NB4 (cell line): ENCODE results near the gene CALHM1.

Source experiments
- DNase-seq: peaks from one replicate; pipeline ENCODE4 v3.0.0; 2010; ENCODE audit warnings: low read depth
- H3K4me3 ChIP-seq: one replicate; pipeline ENCODE4 v1.5.1; 2011; ENCODE audit warnings: mild to moderate bottlenecking, low read depth, low read length, moderate library complexity
- CTCF ChIP-seq: IDR thresholded peaks from one replicate; pipeline ENCODE4 v1.5.1; 2012; ENCODE audit warnings: low read depth, low read length
- MAX ChIP-seq: IDR thresholded peaks from 2 replicates; pipeline ENCODE4 v1.6.1; 2011; ENCODE audit warnings: low read depth, low read length
- MYC ChIP-seq: IDR thresholded peaks from 2 replicates; pipeline ENCODE4 v1.6.1; 2011; ENCODE audit warnings: low read depth, low read length
- POLR2A ChIP-seq: IDR thresholded peaks from 2 replicates; pipeline ENCODE4 v1.6.1; 2011; ENCODE audit warnings: mild to moderate bottlenecking; ENCODE audit not compliant: insufficient read length; ENCODE audit errors: extremely low read depth

Gene CALHM1

GRCh38 chr10:103469201-103469600 lies 10.5 kb upstream of the CALHM1 start:
- no peak overlapping the region for H3K4me3 ChIP-seq
- DNase-seq: no peak
- no peak for TF ChIP-seq MYC
- TF ChIP-seq MAX: no peak
- no peak for TF ChIP-seq POLR2A
- TF ChIP-seq CTCF: no peak

GRCh38 chr10:103467406-103467805 lies 8.7 kb upstream of the CALHM1 start:
- TF ChIP-seq POLR2A: no peak
- no peak for TF ChIP-seq MAX
- TF ChIP-seq CTCF: no peak
- no peak for TF ChIP-seq MYC
- no peak overlapping the region for H3K4me3 ChIP-seq
- no peak for DNase-seq

- TF ChIP-seq MYC: no peak
- TF ChIP-seq MAX: no peak
- no peak for TF ChIP-seq POLR2A
- TF ChIP-seq CTCF: no peak
- no peak for DNase-seq
- no peak overlapping the region for H3K4me3 ChIP-seq
These were observed 8.0 kb upstream of the CALHM1 start for GRCh38 chr10:103466734-103467133.

GRCh38 chr10:103465411-103466179 lies 6.9 kb upstream of the CALHM1 start:
- no peak overlapping the region for H3K4me3 ChIP-seq
- no peak for DNase-seq
- no peak for TF ChIP-seq MYC
- no peak for TF ChIP-seq POLR2A
- TF ChIP-seq CTCF: no peak
- TF ChIP-seq MAX: no peak

- no peak for DNase-seq
- TF ChIP-seq POLR2A: no peak
- TF ChIP-seq MYC: no peak
- TF ChIP-seq MAX: no peak
- TF ChIP-seq CTCF: no peak
- no peak overlapping the region for H3K4me3 ChIP-seq
These were observed 4.8 kb upstream of the CALHM1 start for GRCh38 chr10:103463499-103463898.
